Subcutaneous adipose tissue (tissue), 4 donors: ENCODE data around the gene LIN7A. TPM values are rescaled to one million over a fixed set of nuclear protein-coding genes. Genes with fewer than 3 reads are reported as not detected.

Experiments
- CTCF ChIP-seq: fragments of 450-650 bp; IDR thresholded peaks from one replicate; pipeline ENCODE4 v1.5.1; 2016; ENCODE audit warnings: low read depth, mild to moderate bottlenecking, control low read depth, antibody characterized with exemption, moderate library complexity
- total RNA-seq, 4 donors: library from RNA; depleted of rRNA; stranded (reverse); fragments of >200 nt; gene quantifications; one replicate each; pipeline ENCODE4 v1.1.0, GENCODE V29; 2016

LIN7A gene
- total RNA-seq, 4 donors from 2014 or later, result 11.1 to 14.4 (median 12.5) TPM

- no peak for TF ChIP-seq CTCF
Measured at GRCh38 chr12:80829767-80830166, 108.0 kb downstream of the LIN7A start.

GRCh38 chr12:80825506-80825905, 112.2 kb downstream of the LIN7A start:
- no peak for TF ChIP-seq CTCF

- TF ChIP-seq CTCF, result no peak
Measured at GRCh38 chr12:80823393-80823792, 114.3 kb downstream of the LIN7A start.

GRCh38 chr12:80821513-80822000, 116.2 kb downstream of the LIN7A start:
- TF ChIP-seq CTCF, result no peak

- TF ChIP-seq CTCF, result no peak
Measured at GRCh38 chr12:80818878-80819277, 118.9 kb downstream of the LIN7A start.

GRCh38 chr12:80815351-80815750, 122.4 kb downstream of the LIN7A start:
- no peak for TF ChIP-seq CTCF

- TF ChIP-seq CTCF, result no peak
Measured at GRCh38 chr12:80814453-80814852, 123.3 kb downstream of the LIN7A start.
